Skin epidermis (tissue), 12 donors: ENCODE measurements around the gene HEXIM2.
A peak's percentile ranks its signal among the peaks of the same experiment; 100 is the strongest.
"Not testable (repeated sequence)": the region's sequence is repeated elsewhere in the genome, so short reads cannot be mapped to it uniquely, and the experiment has no call there.

ENCODE experiments used
- H3K27ac ChIP-seq, 21 experiments: fragments of 200-600 bp; sonication (generic) in 11 of 21; one replicate each; pipeline ENCODE4 v1.5.0; 2020; ENCODE audit warnings: mild to moderate bottlenecking in 3 of 21, inconsistent platforms in 2 of 21, moderate library complexity in 2 of 21
- H3K4me3 ChIP-seq, 7 experiments: fragments of 200-600 bp; sonication (generic) in 2 of 7; one replicate each; pipeline ENCODE4 v1.5.0; 2020; ENCODE audit warnings: inconsistent platforms in 2 of 7, mild to moderate bottlenecking in 2 of 7, moderate library complexity in 1 of 7

HEXIM2 gene

GRCh38 chr17:45197108-45197507 is 35.4 kb downstream of the HEXIM2 start:
- no peak overlapping the region for H3K4me3 ChIP-seq

DNA sequence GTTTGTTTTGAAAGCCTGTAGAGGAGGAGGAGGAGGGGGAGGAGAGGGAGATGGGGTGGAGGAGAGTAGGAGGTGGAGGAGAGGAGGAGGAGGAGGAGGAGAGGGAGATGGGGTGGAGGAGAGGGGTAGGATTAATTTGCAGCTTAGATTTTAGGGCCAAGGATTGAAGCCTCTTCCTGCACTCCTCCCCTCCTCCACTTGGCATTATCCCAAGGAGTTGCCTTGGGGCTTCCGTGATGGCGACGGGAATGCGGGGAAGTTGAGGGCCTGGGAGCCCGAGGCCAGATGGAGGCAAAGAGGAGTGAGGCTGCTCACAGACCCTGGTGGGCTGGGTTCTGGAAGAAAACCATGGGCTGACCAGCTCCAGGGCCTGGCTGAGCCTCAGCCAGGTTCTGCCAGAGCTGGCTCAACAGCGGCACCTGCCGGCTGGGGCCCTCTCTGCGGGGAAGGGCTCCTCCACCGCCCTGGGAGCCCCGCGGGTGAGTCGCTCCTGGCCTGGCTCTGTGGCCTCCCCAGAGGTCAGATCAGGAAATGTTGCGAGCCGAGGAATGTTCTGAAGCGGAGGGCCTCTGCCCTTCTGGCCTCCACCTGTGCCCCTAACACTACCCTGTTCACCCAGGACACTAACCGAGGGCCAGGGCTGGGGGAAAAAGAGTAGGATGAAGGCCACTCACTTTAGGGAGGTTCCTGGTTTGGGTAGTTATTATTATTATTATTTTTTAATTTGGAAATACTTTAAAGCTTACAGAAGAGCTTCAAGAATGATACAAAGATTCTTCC is 36.1 kb downstream of the HEXIM2 start:
- Histone ChIP-seq H3K27ac (peak overlapping the region in 10 of 21 experiments; percentile 0 to 60 (median 38)), H3K4me3 (peak overlapping the region in 1 of 7 experiments; percentile 2)

More at GRCh38 chr17:45197108-45197507, 35.4 kb downstream of the HEXIM2 start:
- peak overlapping the region in 5 of 21 experiments; percentile 0 to 60 (median 48) for H3K27ac ChIP-seq

- Histone ChIP-seq H3K27ac (peak overlapping the region in 1 of 21 experiments; percentile 39), H3K4me3 (no peak overlapping the region)
These were observed 39.0 kb downstream of the HEXIM2 start for GRCh38 chr17:45200701-45201100.

DNA sequence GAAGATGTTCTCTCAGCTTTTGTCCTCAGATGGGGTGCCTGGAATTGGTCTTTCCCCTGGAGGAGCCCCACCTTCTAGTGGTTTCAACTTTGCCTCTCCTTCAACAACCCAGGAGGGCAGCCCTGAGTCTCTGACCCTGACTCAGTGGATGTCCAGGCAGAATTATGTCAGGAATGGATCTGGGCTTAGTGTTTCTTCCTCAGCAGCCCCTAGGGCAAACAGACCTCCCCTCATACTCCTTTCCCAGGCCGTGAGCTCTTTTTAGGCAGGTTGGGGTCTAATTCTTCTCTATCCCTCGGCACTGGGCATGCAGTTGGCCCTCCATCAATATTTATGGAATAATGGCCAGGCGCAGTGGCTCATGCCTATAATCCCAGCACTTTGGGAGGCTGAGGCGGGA is 39.8 kb downstream of the HEXIM2 start:
- H3K27ac ChIP-seq: peak overlapping the region in 3 of 21 experiments; percentile 36 to 62 (median 38)
- no peak overlapping the region for H3K4me3 ChIP-seq

- not testable (repeated sequence) for H3K4me3 ChIP-seq
- H3K27ac ChIP-seq: peak overlapping the region in 2 of 21 experiments; percentile 36 to 62
These were observed 40.2 kb downstream of the HEXIM2 start for GRCh38 chr17:45201880-45202279.

GRCh38 chr17:45218895-45219661 is 57.4 kb downstream of the HEXIM2 start:
- Histone ChIP-seq H3K27ac (peak overlapping the region in 6 of 21 experiments; percentile 2 to 98 (median 66)), H3K4me3 (no peak overlapping the region)
